GM19397 (cell line): Measurements from ENCODE around the gene FYB2.
"Not testable (repeated sequence)": the region's sequence is repeated elsewhere in the genome, so short reads cannot be mapped to it uniquely, and the experiment has no call there.

Experiments used
- ATAC-seq: cut with Tn5 transposase; IDR thresholded peaks from one replicate; pipeline ENCODE4 v1.9.1; 2021; ENCODE audit warnings: mild to moderate bottlenecking, moderate library complexity; ENCODE audit not compliant: unreplicated experiment

FYB2 gene

GRCh38 chr1:56797065-56797685 is 22.0 kb downstream of the FYB2 start:
- no peak for ATAC-seq

- ATAC-seq, result no peak
Observed at GRCh38 chr1:56795870-56796269, 23.3 kb downstream of the FYB2 start.

GRCh38 chr1:56790036-56790435 is 29.2 kb downstream of the FYB2 start:
- ATAC-seq, result no peak

- no peak for ATAC-seq
Observed at GRCh38 chr1:56788588-56788987, 30.6 kb downstream of the FYB2 start.

- ATAC-seq, result no peak
Observed at GRCh38 chr1:56788102-56788501, 31.1 kb downstream of the FYB2 start.

GRCh38 chr1:56787330-56787729 is 31.9 kb downstream of the FYB2 start:
- ATAC-seq, result no peak

GRCh38 chr1:56782773-56783172 is 36.4 kb downstream of the FYB2 start:
- no peak for ATAC-seq

- ATAC-seq, result no peak
Observed at GRCh38 chr1:56780826-56781225, 38.4 kb downstream of the FYB2 start.

GRCh38 chr1:56780128-56780750 is 39.0 kb downstream of the FYB2 start:
- no peak for ATAC-seq

GRCh38 chr1:56777972-56778371 is 41.2 kb downstream of the FYB2 start:
- ATAC-seq, result no peak

GRCh38 chr1:56774732-56775131 is 44.5 kb downstream of the FYB2 start:
- not testable (repeated sequence) for ATAC-seq

GRCh38 chr1:56774067-56774609 is 45.1 kb downstream of the FYB2 start:
- ATAC-seq, result no peak

- no peak for ATAC-seq
Observed at GRCh38 chr1:56773341-56774066, 45.7 kb downstream of the FYB2 start.

- no peak for ATAC-seq
Observed at GRCh38 chr1:56771717-56772116, 47.5 kb downstream of the FYB2 start.

- no peak for ATAC-seq
Observed at GRCh38 chr1:56758794-56759193, 60.4 kb downstream of the FYB2 start.

GRCh38 chr1:56758135-56758534 is 61.1 kb downstream of the FYB2 start:
- no peak for ATAC-seq

- ATAC-seq, result no peak
Observed at GRCh38 chr1:56755911-56756310, 63.3 kb downstream of the FYB2 start.

- ATAC-seq, result no peak
Observed at GRCh38 chr1:56754708-56755479, 64.3 kb downstream of the FYB2 start.

- no peak for ATAC-seq
Observed at GRCh38 chr1:56745231-56745630, 74.0 kb downstream of the FYB2 start.

GRCh38 chr1:56728964-56729363 is 90.2 kb downstream of the FYB2 start:
- no peak for ATAC-seq

- no peak for ATAC-seq
Observed at GRCh38 chr1:56726706-56727105, 92.5 kb downstream of the FYB2 start.
